K562 (cell line): Measurements from ENCODE around the gene PCID2. TPM values are rescaled to one million over a fixed set of nuclear protein-coding genes. Genes with fewer than 3 reads are reported as not detected.

ENCODE experiments used
- ATAC-seq: fragments of 200-7000 bp; cut with Tn5 transposase; 3 replicates; pipeline ENCODE4 v1.9.1; 2020; ENCODE audit warnings: moderate library complexity
- BruUV-seq: library from RNA; stranded (reverse); fragments of 400-500 nt; replicated peaks from 2 replicates; lab custom pipeline; 2021; lab: Mats Ljungman, UMichigan
- CTCF ChIA-PET: fragments of 300-600 bp; formaldehyde crosslinking; extraction: SDS; loops from one replicate; lab custom pipeline; 2021; ENCODE audit warnings: low intra/inter-chr PET ratio; lab: Yijun Ruan, JAX
- POLR2A ChIA-PET: fragments of 300-600, 350-650 bp; sonication (Branson Sonifier 250); formaldehyde crosslinking; extraction: SDS; loops from one replicate; lab custom pipeline; 2021; ENCODE audit warnings: antibody characterized with exemption, inconsistent platforms; lab: Yijun Ruan, JAX
- DNase-seq, 4 experiments: peaks; one replicate each; pipeline versions ENCODE4 v3.0.0 to v3.0.0-alpha.2; 2011 to 2018; ENCODE audit warnings: low spot score in 3 of 4, mixed read lengths in 3 of 4; ENCODE audit errors: extremely low read depth in 1 of 4
- FAIRE-seq: peaks from 2 replicates; lab custom pipeline; 2011; peaks lifted over from hg19 to GRCh38; lab: Jason Lieb, UNC
- H2AFZ ChIP-seq: 2 replicates; pipeline ENCODE4 v1.6.0; 2011; ENCODE audit warnings: low read depth, low read length, control low read depth, inconsistent platforms
- H3K27ac ChIP-seq: fragments of 200-600 bp; 3 replicates; pipeline ENCODE4 v1.8.0; 2011; ENCODE audit warnings: low read depth, mild to moderate bottlenecking, control low read depth, inconsistent platforms, low read length, moderate library complexity, mixed read lengths; ENCODE audit errors: extremely low read depth
- H3K27me3 ChIP-seq, 2 experiments: fragments of 300-600 bp in 1 of 2; 2 replicates in 1 of 2; 3 replicates in 1 of 2; pipeline versions ENCODE4 v1.6.0 to v1.8.0; 2011; ENCODE audit warnings: inconsistent platforms in 2 of 2, low read length in 2 of 2, mild to moderate bottlenecking in 1 of 2, mixed read lengths in 1 of 2, moderate library complexity in 1 of 2; ENCODE audit not compliant: control insufficient read depth in 2 of 2, insufficient read depth in 2 of 2
- H3K36me3 ChIP-seq: fragments of 300-600 bp; 3 replicates; pipeline ENCODE4 v1.8.0; 2011; ENCODE audit warnings: mild to moderate bottlenecking, low read length, inconsistent platforms; ENCODE audit not compliant: control insufficient read depth, insufficient read depth
- H3K4me1 ChIP-seq, 2 experiments: fragments of 200-600 bp in 1 of 2; replicated peaks in 1 of 2; 2 replicates in 1 of 2; 3 replicates in 1 of 2; pipeline versions ENCODE4 v1.5.1 to v1.8.0; 2011; ENCODE audit warnings: inconsistent platforms in 2 of 2, low read length in 2 of 2, mild to moderate bottlenecking in 1 of 2, mixed read lengths in 1 of 2, moderate library complexity in 1 of 2; ENCODE audit not compliant: control insufficient read depth in 2 of 2, insufficient read depth in 2 of 2
- H3K4me2 ChIP-seq: 2 replicates; pipeline ENCODE4 v1.6.1; 2011; ENCODE audit warnings: low read length, control low read depth, inconsistent platforms, mixed read lengths; ENCODE audit not compliant: insufficient read depth
- H3K4me3 ChIP-seq: fragments of 200-600 bp; sonication (generic), shearing (Covaris generic); 2 replicates; pipeline ENCODE4 v1.5.1; 2016; ENCODE audit warnings: control low read depth, inconsistent platforms
- H3K79me2 ChIP-seq: fragments of 200-600 bp; 3 replicates; pipeline ENCODE4 v1.8.0; 2011; ENCODE audit warnings: low read length, inconsistent platforms; ENCODE audit not compliant: control insufficient read depth, insufficient read depth
- H3K9ac ChIP-seq, 2 experiments: 2 replicates each; pipeline versions ENCODE4 v1.6.0 to v1.6.1; 2011; ENCODE audit warnings: low read depth in 2 of 2, low read length in 2 of 2, control low read depth in 1 of 2, inconsistent platforms in 1 of 2, mild to moderate bottlenecking in 1 of 2, mixed read lengths in 1 of 2; ENCODE audit not compliant: insufficient read depth in 1 of 2
- H3K9me1 ChIP-seq: one replicate; pipeline ENCODE4 v1.6.0; 2011; ENCODE audit warnings: inconsistent platforms, mild to moderate bottlenecking, low read length, moderate library complexity; ENCODE audit not compliant: control insufficient read depth, insufficient read depth
- H3K9me3 ChIP-seq: replicated peaks from 2 replicates; pipeline ENCODE4 v1.5.1; 2011; ENCODE audit warnings: low read depth, low read length, inconsistent platforms; ENCODE audit not compliant: control insufficient read depth, insufficient read depth
- H4K20me1 ChIP-seq: replicated peaks from 2 replicates; pipeline ENCODE4 v1.6.1; 2011; ENCODE audit warnings: low read length, inconsistent platforms, mixed read lengths; ENCODE audit not compliant: control insufficient read depth, insufficient read depth
- ATF1 ChIP-seq, 2 experiments: fragments of 450-650 bp in 1 of 2; IDR thresholded peaks; 2 replicates each; pipeline ENCODE4 v1.6.1; 2016; ENCODE audit warnings: missing compliant biosample characterization in 1 of 2, missing genetic modification characterization in 1 of 2
- ATF7 ChIP-seq: fragments of 450-650 bp; IDR thresholded peaks from 2 replicates; pipeline ENCODE4 v1.7.1; 2014; ENCODE audit warnings: mild to moderate bottlenecking, moderate library complexity
- CREB1 ChIP-seq, 2 experiments: sonication (generic) in 1 of 2; formaldehyde crosslinking in 1 of 2; IDR thresholded peaks; 2 replicates each; pipeline versions ENCODE4 v1.6.1 to v1.8.0; 2012 to 2022; ENCODE audit warnings: inconsistent platforms in 1 of 2, mild to moderate bottlenecking in 1 of 2, missing genetic modification reagents in 1 of 2, moderate library complexity in 1 of 2
- RAD51 ChIP-seq: fragments of 450-650 bp; IDR thresholded peaks from 2 replicates; pipeline ENCODE4 v1.7.1; 2016; ENCODE audit warnings: low read depth, mild to moderate bottlenecking, borderline replicate concordance
- SAP30 ChIP-seq: fragments of 200-600 bp; sonication (generic); IDR thresholded peaks from 2 replicates; pipeline ENCODE4 v1.6.1; 2012; ENCODE audit warnings: borderline replicate concordance, low read depth, mild to moderate bottlenecking, moderate library complexity, low read length, control low read depth, inconsistent platforms; ENCODE audit not compliant: insufficient read depth, poor library complexity, severe bottlenecking
- SIN3B ChIP-seq: fragments of 450-650 bp; IDR thresholded peaks from 2 replicates; pipeline ENCODE4 v1.6.1; 2017; ENCODE audit warnings: low read depth, mild to moderate bottlenecking, moderate library complexity
- YY1 ChIP-seq, 3 experiments: IDR thresholded peaks; 2 replicates each; pipeline ENCODE4 v1.6.1; 2011; ENCODE audit warnings: low read length in 2 of 3, mild to moderate bottlenecking in 2 of 3, moderate library complexity in 2 of 3, borderline replicate concordance in 1 of 3, control low read depth in 1 of 3, low read depth in 1 of 3; ENCODE audit not compliant: insufficient read depth in 3 of 3, insufficient replicate concordance in 2 of 3, control insufficient read depth in 1 of 3, insufficient read length in 1 of 3; ENCODE audit errors: extremely low read depth in 1 of 3
- WGBS: fragments of 100-300 bp; shearing (Covaris generic); methylation state at CpG from one replicate; pipeline ENCODE4 v1.1.6; 2016; ENCODE audit warnings: low coverage, mixed read lengths; ENCODE audit not compliant: insufficient coverage; ENCODE audit errors: missing lambda C conversion rate; 5-methylcytosine and 5-hydroxymethylcytosine counted together
- in situ Hi-C: fragments of 300-500 bp; cut with MboI; formaldehyde crosslinking; loops from 4 replicates; pipeline ENCODE4 v1.15.0; 2018; ENCODE audit warnings: inconsistent platforms, mixed read lengths
- intact Hi-C: fragments of 100-400 bp; cut with micrococcal nuclease; formaldehyde crosslinking; loops from 2 replicates; pipeline ENCODE4 v1.14.2; 2022
- polyA plus RNA-seq, 8 experiments: library from polyadenylated mRNA; depleted of rRNA in 4 of 8; stranded (reverse) in 5 of 8; unstranded in 3 of 8; fragments of >200 nt; fragmentation: Nextera tagmentation in 2 of 8; fragmentation: Illumina TruSeq in 1 of 8; extraction: Ambion mirVana in 2 of 8; extraction: Trizol in 1 of 8; gene quantifications; 2 replicates each; pipeline versions ENCODE4 v1.2.1 to v1.2.3, GENCODE V29; 2011 to 2014; ENCODE audit warnings: inconsistent platforms in 1 of 8, missing spikeins in 1 of 8
- total RNA-seq, 7 experiments: library from RNA; depleted of rRNA in 6 of 7; stranded (reverse); fragments of >200 nt in 6 of 7; fragmentation: Illumina TruSeq in 2 of 7; extraction: Trizol in 2 of 7; gene quantifications; 2 replicates each; pipeline versions ENCODE4 v1.2.1 to v1.2.3, GENCODE V29; 2011 to 2021; ENCODE audit warnings: low replicate concordance in 1 of 7
- TF ChIP-seq, protein P1 (sequence below), 2 experiments: IDR thresholded peaks; 2 replicates each; pipeline ENCODE4 v1.6.1; 2011; ENCODE audit warnings: borderline replicate concordance in 1 of 2, control low read depth in 1 of 2, low read depth in 1 of 2, low read length in 1 of 2, mild to moderate bottlenecking in 1 of 2, mixed read lengths in 1 of 2, moderate library complexity in 1 of 2; ENCODE audit not compliant: insufficient read depth in 1 of 2, insufficient read length in 1 of 2, poor library complexity in 1 of 2, severe bottlenecking in 1 of 2; ENCODE audit errors: extremely low read depth in 1 of 2
- TF ChIP-seq, protein P2 (sequence below): sonication (generic); formaldehyde crosslinking; IDR thresholded peaks from 2 replicates; pipeline ENCODE4 v1.8.0; 2022; ENCODE audit warnings: mild to moderate bottlenecking, missing genetic modification reagents
- TF ChIP-seq, protein P3 (sequence below): fragments of 450-650 bp; IDR thresholded peaks from 2 replicates; pipeline ENCODE4 v1.6.1; 2017; ENCODE audit warnings: antibody characterized with exemption, mild to moderate bottlenecking

PCID2 gene
- total and polyA plus RNA-seq, 9 of the 15 experiments (the other 6 are each of a cell fraction or from before 2014, with no cell fraction given) = 39.6 to 117 (median 59.6) TPM

DNA sequence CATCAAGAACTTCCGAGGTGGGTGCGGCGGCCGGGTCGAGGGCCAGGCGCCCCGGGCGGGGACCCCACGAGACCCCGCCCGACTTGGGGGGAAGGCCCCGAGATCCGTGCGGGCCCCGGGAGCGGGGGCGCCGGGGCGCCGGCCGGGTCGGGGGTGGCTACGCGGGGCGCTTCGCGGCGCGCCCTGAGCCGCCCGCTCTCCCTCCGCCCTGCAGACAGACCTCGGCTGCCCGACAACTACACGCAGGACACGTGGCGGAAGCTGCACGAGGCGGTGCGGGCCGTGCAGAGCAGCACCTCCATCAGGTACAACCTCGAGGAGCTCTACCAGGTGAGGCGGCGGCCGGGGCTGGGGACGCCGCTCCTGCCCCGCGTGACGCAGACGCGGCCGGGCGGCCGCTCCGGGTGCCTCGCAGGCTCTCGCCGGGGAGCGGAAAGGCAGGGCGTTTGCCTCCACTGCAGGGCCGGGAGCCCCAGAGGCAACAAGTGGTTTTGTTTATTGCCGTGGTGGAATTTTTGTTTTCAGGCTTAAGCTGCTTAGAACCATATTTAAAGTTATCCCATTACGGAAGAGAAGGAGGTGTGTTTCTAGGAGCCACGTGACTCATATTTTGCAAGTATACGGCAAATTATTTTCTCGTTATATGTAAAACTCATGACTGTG, 1.4 kb upstream of the PCID2 start:
- Histone ChIP-seq H2AFZ (peak overlapping the region; percentile 1; the same call in 1 of the 2 replicates), H3K9ac (peak overlapping the region; percentile 82 to 95), H3K9me3 (no peaks in the 10 kb centered on the region), H3K9me1 (peaks cover under 1% of the 10 kb centered on the region), H3K4me3 (peak overlapping the region; percentile 95), H3K27ac (peak overlapping the region; percentile 92), H4K20me1 (peaks cover 7% of the 10 kb centered on the region; the same call in 1 of the 2 replicates), H3K4me2 (peak overlapping the region; percentile 74), H3K79me2 (peaks cover 97% of the 10 kb centered on the region), H3K27me3 (no peaks in the 10 kb centered on the region), H3K4me1 (peaks cover 23 to 34% of the 10 kb centered on the region in 2 experiments; a peak in 4 of 5 replicates), H3K36me3 (peaks cover 66% of the 10 kb centered on the region)
- BruUV-seq = no TSS peak
- in situ Hi-C loops (no loop called here), intact Hi-C loops (loop anchor here (10.0 kb wide), 1 partner anchor 185 kb away; no protein-coding TSS in a partner anchor)
- CTCF ChIA-PET = interaction anchor here (0.6 kb wide), 1 partner anchor 88 kb away, joined by 3 read pairs; no protein-coding TSS in a partner anchor
- POLR2A ChIA-PET = interaction anchor here (0.6 to 1.7 kb wide), 3 partner anchors 10 to 1037 kb away, joined by 3 to 11 read pairs (median 3); no protein-coding TSS in a partner anchor
- WGBS = under 1% methylated on average over 30 of the region's 67 CpGs
- DNase-seq (peak; percentile 21 to 60 (median 57)), FAIRE-seq (peak; percentile 65), ATAC-seq (peak; percentile 17)
- 0 out of 2 replicates have a peak, but pooled peaks have one; percentile 17 for TF ChIP-seq CREB1 (IDR thresholded peaks at IDR 0.05)
- no peak for TF ChIP-seq CREB1 (CRISPR knock-in tag; IDR thresholded peaks at IDR 0.05)
- TF ChIP-seq SAP30 = peak; percentile 78
- TF ChIP-seq SIN3B = peak; percentile 20; the same call in 1 of the 2 replicates
- TF ChIP-seq, protein P1, sequence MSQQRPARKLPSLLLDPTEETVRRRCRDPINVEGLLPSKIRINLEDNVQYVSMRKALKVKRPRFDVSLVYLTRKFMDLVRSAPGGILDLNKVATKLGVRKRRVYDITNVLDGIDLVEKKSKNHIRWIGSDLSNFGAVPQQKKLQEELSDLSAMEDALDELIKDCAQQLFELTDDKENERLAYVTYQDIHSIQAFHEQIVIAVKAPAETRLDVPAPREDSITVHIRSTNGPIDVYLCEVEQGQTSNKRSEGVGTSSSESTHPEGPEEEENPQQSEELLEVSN (IDR thresholded peaks at IDR 0.05; ENCODE audit: borderline replicate concordance in 1 of 2, extremely low read depth in 1 of 2, insufficient read depth in 1 of 2, insufficient read length in 1 of 2, low read depth in 1 of 2, low read length in 1 of 2, poor library complexity in 1 of 2, severe bottlenecking in 1 of 2) = peak; percentile 84 to 92
- 0 out of 2 replicates have a peak, but pooled peaks have one; percentile 17 for TF ChIP-seq ATF7
- peak; percentile 79 for TF ChIP-seq RAD51
- TF ChIP-seq, protein P2, sequence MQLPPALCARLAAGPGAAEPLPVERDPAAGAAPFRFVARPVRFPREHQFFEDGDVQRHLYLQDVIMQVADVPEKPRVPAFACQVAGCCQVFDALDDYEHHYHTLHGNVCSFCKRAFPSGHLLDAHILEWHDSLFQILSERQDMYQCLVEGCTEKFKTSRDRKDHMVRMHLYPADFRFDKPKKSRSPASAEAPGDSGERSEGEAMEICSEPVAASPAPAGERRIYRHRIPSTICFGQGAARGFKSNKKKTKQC (CRISPR knock-in tag) = peak; percentile 40; the same call in 1 of the 2 replicates
- no peak for TF ChIP-seq ATF1 (CRISPR knock-in tag; IDR thresholded peaks at IDR 0.05)
- TF ChIP-seq ATF1 (tag; IDR thresholded peaks at IDR 0.05) = peak; percentile 51
- TF ChIP-seq YY1 (IDR thresholded peaks at IDR 0.05; ENCODE audit: borderline replicate concordance in 1 of 3, control insufficient read depth in 1 of 3, extremely low read depth in 1 of 3, insufficient read depth in 3 of 3, insufficient read length in 1 of 3, insufficient replicate concordance in 2 of 3, low read depth in 1 of 3, low read length in 2 of 3) = peak in 1 of 3 experiments; percentile 42
- TF ChIP-seq, protein P3, sequence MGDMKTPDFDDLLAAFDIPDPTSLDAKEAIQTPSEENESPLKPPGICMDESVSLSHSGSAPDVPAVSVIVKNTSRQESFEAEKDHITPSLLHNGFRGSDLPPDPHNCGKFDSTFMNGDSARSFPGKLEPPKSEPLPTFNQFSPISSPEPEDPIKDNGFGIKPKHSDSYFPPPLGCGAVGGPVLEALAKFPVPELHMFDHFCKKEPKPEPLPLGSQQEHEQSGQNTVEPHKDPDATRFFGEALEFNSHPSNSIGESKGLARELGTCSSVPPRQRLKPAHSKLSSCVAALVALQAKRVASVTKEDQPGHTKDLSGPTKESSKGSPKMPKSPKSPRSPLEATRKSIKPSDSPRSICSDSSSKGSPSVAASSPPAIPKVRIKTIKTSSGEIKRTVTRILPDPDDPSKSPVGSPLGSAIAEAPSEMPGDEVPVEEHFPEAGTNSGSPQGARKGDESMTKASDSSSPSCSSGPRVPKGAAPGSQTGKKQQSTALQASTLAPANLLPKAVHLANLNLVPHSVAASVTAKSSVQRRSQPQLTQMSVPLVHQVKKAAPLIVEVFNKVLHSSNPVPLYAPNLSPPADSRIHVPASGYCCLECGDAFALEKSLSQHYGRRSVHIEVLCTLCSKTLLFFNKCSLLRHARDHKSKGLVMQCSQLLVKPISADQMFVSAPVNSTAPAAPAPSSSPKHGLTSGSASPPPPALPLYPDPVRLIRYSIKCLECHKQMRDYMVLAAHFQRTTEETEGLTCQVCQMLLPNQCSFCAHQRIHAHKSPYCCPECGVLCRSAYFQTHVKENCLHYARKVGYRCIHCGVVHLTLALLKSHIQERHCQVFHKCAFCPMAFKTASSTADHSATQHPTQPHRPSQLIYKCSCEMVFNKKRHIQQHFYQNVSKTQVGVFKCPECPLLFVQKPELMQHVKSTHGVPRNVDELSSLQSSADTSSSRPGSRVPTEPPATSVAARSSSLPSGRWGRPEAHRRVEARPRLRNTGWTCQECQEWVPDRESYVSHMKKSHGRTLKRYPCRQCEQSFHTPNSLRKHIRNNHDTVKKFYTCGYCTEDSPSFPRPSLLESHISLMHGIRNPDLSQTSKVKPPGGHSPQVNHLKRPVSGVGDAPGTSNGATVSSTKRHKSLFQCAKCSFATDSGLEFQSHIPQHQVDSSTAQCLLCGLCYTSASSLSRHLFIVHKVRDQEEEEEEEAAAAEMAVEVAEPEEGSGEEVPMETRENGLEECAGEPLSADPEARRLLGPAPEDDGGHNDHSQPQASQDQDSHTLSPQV = peak; percentile 65; the same call in 1 of the 2 replicates
